Adrenal gland (tissue), 5 donors: ENCODE results near the gene ATCAY.

ENCODE experiments used
- POLR2A ChIP-seq, 2 donors: fragments of 450-650 bp; IDR thresholded peaks; one replicate each; pipeline ENCODE4 v1.6.1; 2017; ENCODE audit warnings: antibody characterized with exemption in 2 of 2, mild to moderate bottlenecking in 2 of 2, moderate library complexity in 1 of 2
- TF ChIP-seq, protein P1 (sequence below), 6 experiments: fragments of 450-650 bp in 4 of 6; fragments of 200-600 bp in 2 of 6; sonication (generic) in 1 of 6; IDR thresholded peaks; 1 replicate in 5 of 6; 2 replicates in 1 of 6; pipeline versions ENCODE4 v1.5.1 to v1.8.0; 2016 to 2021; ENCODE audit warnings: antibody characterized with exemption in 6 of 6, mild to moderate bottlenecking in 2 of 6, moderate library complexity in 1 of 6
- donor health status: DM: no; HTN: no; CAD: no.

DNA sequence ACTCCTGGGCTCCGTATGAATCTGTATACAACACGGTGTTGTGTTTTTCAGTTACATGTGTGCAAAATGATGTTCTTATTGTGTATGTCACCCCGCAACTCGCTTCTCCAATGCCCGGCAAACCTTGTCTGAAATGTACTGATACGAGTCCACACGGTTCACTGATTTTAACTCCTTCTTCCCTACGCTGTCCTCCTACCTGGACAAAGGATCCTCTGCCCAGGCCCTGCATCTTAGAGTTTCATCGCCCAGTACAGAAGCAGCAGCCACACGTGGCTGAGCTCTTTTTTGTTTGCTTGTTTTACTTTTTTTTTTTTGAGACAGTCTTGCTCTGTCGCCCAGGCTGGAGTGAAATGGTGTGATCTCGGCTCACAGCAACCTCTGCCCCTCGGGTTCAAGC is 40.5 kb upstream of the ATCAY start:
- TF ChIP-seq, protein P1, sequence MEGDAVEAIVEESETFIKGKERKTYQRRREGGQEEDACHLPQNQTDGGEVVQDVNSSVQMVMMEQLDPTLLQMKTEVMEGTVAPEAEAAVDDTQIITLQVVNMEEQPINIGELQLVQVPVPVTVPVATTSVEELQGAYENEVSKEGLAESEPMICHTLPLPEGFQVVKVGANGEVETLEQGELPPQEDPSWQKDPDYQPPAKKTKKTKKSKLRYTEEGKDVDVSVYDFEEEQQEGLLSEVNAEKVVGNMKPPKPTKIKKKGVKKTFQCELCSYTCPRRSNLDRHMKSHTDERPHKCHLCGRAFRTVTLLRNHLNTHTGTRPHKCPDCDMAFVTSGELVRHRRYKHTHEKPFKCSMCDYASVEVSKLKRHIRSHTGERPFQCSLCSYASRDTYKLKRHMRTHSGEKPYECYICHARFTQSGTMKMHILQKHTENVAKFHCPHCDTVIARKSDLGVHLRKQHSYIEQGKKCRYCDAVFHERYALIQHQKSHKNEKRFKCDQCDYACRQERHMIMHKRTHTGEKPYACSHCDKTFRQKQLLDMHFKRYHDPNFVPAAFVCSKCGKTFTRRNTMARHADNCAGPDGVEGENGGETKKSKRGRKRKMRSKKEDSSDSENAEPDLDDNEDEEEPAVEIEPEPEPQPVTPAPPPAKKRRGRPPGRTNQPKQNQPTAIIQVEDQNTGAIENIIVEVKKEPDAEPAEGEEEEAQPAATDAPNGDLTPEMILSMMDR (IDR thresholded peaks at IDR 0.05) = no peak
- no peak for TF ChIP-seq POLR2A (IDR thresholded peaks at IDR 0.05)
